ELR (cell line): Measurements from ENCODE around the gene ARHGEF6.

Experiments used
- DNase-seq: peaks from one replicate; pipeline ENCODE4 v3.0.0-alpha.2; 2015; ENCODE audit warnings: low read depth

Gene ARHGEF6

DNA sequence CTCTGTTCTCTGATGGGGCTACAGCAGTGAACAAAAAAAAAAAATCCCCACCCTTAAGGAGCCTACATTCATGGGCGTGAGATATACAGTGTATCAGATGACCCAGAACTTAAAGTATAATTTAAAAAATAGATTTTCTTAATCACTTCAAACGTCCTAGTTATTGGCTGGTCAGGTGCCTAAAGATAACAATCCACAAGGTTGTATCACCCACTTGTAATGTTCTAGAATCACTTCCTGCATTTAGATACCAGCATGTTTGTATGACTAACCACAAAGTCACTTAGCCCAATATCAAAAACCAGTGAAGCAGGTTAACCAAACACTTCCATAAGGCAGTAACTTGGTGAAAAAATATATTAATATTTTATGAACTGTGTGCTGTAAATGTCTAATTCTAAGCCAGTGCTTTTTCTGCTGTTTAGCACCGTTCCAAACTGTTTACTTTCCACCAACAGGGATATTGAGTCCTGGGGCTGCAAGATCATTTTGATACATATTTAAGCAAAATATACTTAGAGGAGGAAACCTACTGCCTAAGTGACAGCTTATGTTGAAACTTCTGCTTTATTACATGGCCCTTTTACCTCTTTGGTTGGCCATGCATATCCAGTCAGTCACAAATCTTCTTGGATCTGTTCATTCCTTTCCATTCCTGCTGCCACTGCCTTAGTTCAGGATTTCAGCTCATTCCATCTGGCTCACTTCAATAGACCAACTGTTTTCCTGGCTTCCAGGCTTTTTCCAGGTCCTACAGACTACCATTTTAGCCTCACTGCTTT is 89.5 kb downstream of the ARHGEF6 start:
- DNase-seq: peak; percentile 37

DNA sequence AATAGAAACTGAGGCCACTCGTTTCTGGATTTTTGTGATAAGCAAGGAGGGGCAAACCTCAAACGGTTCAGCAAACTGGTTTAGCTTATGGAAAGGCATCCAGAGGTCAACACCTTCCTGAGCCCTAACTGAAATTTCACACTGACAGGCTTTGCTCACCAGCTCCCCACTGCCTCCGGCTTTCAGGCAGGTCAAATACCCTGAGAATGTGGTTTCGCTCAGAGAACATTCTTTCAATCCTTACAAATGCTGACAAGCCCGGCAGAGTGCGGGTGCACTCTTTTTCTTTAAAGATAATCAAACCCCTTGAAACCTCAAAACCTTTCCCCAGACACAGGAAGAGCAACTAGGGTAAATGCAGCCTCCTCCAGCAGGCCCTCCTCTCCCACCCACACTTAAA is 91.3 kb downstream of the ARHGEF6 start:
- DNase-seq: no peak

- DNase-seq: no peak
Measured at GRCh38 chrX:136687457-136687856, 93.3 kb downstream of the ARHGEF6 start.

GRCh38 chrX:136684120-136684519 is 96.6 kb downstream of the ARHGEF6 start:
- DNase-seq: no peak

DNA sequence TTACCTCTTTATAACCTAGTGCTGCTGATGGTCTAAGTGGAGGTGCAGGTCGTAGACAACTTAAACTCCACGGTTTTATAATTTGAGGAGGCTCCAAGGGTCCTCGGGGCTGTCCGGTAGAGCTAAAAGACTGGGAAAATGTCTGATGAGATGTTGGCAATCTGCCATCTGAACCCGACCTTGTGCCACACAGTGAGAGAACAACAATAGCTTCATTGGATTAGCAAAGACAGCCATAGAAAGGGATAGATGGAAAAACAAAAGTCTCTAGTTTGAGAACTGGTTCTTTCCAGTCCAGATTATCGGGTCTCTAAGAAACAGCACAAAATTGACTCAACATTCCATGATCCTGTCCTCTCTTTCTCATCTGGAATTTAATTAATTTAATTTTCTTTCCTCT is 101.2 kb downstream of the ARHGEF6 start:
- DNase-seq: no peak

DNA sequence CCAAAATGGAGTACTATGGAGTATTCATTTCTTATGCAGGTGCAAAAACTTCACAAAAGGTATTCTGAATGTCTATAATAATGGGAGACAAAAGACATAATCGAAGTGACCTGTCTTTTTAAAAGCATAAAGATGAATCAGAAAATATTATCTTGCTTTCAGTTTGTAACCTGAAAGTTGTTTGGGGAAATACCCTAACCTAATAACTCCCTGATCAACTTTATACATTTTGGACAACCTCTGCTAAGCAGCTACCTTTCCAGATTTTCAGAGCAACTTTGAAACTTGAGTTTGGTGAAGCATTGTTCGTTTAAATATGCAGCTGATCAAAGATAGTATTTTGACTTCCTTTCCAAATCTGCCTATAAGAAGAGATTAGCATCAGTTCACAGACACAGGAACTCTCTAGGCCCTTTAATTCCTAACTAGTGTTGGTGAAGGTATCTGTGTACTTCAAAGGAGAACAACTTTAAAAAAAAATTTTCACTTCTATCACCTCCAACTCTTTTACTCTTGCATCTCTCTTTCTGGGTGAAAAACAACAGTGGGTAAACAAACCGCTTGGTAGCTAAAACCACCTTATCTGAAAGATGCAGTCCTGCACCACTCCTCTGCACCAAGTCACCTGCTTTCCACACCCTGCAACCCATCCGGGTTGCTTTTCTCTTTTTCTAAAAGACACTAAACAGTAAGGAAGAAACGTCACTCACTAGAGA is 106.3 kb downstream of the ARHGEF6 start:
- no peak for DNase-seq

GRCh38 chrX:136671006-136671610 is 109.6 kb downstream of the ARHGEF6 start:
- DNase-seq: no peak

DNA sequence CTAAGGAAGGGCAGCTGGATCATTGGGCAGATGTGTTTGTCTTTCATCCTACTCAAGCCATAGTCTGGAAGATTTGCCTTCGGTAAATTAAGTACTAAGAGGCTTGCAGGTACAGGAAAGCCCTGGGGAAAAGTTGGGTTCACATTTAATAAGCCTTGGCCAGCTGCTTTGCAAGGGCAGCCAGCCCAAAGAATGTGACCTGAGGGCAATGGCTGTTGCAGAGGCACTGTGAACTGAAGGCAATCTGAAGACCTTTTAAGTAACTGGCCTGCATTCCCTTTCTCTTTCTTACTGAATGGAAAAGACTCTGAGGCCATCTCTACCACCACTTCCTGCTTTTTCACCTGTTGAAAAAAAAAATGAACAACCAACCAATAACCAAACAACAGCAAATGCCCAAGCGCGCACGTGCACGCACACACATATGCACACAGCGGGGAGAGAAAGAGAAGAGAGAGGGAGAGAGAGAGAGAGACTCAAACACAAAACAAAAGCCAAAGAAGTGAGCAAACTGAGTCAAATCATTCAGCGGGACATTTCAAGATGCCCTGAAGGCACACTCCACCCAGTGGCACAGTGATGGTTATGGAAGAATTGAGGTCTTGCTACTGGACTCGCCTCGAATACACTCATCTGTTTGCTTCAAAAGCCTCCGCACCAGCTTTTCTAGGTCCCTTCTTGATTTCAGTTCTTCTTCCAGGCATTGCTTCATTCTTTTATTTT is 113.1 kb downstream of the ARHGEF6 start:
- DNase-seq: no peak

DNA sequence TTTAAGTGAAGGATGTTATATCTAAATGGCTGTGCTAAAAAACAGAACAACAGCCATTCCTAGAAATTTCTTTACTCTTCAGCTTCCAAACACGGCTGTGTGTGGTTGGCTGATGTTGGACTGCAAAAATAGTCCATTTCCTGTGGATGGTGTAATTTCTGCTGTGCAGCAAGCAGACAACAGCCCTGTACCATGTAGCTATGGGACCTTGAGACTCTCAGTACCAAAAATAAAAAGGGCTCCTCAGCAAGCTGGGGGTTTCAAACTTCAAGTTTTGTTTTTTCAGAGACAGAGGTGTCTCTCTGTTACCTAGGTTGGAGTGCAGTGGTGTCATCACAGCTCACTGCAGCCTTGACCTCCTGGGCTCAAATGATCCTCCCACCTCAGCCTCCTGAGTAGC is 114.6 kb downstream of the ARHGEF6 start:
- DNase-seq: no peak

- DNase-seq: no peak
Measured at GRCh38 chrX:136665258-136665900, 115.4 kb downstream of the ARHGEF6 start.

DNA sequence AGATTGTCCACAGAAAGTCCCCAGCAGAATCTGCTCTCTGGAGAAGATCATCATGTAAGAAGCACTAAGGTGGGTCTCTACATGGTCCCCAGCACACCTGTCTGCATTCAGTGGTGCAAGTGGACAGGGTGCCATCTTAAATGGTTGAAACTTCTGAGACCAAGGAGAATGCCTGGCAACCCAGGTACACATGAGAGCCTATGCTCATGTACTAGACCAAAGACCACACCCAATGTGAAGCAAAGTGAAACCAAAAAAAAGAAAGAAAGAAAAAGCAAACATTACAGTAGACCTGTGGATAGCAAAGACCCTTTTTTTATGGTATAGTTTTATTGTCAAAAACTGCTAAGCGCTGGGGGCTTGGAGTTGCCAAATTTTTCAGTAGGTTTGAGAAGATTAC is 117.8 kb downstream of the ARHGEF6 start:
- no peak for DNase-seq

DNA sequence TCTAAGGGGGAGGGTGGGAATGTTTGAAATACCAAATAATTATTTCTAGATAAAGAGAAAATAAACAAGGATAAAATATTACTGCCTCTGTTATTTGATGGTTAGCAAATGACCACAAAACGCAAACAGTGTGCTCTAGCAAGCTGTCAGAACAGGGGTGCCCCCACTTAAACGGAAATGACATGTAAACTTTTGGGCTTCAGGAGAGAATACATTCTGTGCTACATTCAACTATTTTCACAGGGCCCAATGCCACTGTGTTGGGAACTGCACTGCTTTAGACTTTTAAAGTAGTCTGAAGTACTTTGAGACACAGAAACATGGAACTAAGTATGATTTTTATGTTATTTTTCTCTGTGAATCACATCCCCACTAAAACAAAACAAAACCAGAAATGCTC is 118.6 kb downstream of the ARHGEF6 start:
- DNase-seq: no peak

DNA sequence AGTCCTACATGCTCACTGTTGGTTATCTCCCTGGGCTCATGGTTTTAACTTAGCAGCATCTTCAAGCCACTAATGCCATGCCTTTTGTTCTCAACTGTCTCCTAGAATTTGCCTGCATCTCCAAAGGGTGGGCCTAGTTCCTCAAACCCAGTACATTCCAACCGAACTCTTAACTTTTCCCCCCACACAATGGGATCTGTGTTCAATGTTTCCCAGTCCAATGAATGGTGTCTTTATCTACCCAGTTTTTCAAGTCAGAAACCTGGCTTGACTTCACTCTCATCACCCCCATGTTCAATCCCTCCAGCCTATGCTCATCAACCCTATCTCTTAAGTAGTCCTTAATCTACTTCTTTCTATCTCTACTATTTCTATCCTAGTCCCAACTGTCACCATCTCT is 119.8 kb downstream of the ARHGEF6 start:
- DNase-seq: no peak

GRCh38 chrX:136659174-136659573 is 121.6 kb downstream of the ARHGEF6 start:
- no peak for DNase-seq

DNA sequence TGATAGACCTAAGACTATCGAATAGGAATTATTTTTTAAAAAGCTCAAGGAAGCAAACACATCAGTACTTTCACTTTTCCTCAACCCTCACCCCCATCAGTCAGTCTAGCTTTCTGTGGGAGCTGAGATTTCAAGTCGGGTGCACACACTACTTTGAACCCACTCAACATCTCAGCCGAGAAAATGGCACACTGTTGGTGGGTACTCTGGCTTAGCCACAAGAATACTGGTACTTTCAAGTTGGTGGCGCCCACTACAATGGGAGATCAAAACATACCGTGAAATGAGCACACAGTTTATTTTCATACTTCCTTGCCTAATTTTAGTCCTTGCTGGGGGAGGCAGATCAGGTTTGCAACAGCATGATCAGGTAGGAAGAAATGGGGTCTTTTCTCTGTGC is 122.6 kb downstream of the ARHGEF6 start:
- no peak for DNase-seq

DNA sequence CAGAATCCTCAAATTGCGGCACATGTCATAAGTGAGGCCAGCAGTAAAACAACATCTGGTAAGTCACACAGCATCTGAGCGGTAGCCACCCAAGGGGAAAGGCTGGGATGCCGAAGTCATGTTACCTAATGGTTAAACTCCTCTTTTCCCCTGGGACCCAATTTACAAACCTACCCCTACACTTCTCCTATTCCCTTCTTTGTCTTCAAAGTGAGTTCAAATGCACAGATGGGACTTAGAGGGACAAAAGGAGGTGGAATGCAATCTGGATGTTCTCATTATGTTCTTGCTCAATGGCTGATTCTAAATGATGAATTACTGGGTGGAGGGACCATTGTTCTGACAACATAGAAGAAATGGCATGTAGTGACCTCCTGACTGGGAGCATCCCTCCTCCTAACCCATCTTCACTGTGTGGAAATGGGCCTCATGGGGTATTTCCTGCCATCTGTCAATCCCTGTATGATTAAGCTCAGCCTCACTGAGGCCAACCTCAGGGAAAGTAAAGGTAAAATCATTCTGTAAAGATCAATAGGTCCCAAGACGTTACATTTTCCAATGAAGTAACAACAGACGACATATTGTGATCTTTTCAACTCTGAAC is 124.3 kb downstream of the ARHGEF6 start:
- no peak for DNase-seq

DNA sequence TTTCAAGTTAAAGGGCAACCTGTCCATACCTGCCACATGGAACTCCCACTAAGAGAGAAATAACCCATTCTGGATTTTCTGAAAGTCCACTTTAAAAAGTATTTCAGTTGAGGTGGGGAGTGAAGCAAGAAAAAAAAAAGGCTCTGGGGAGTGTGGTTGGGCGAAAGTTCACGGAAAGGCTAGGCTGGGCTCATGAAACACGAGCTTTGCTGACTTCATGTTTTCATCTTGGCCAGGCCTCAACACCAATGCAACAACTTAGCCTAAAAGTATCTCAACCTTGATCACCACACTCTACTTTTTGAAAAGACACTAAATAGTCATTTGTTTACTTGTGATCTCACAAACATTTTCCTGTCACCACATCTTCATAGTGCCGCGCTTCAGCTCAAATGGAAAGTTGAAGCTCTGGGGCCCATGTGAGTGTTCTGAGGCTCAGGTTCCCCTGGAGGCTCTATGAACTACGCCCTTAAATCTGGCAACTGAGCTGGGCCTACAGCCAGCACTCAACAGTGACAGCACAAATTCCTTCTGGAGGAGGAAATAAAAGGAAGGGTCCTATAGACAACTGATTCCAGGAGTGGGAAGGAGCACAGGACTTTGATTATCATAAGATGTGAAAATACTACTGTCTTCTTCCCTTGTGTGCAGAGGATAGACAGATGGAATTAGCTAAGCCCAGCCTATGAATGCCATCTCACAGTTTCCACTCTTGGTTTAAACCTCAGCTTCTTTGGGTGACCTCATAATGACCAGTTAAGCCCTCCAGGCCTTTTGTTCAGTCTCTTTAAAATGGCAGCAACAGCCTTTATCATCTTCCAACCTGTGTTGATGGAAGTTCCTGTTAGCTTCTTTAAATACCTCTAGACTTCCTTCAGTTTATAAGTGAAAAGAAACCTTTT is 127.7 kb downstream of the ARHGEF6 start:
- peak; percentile 1 for DNase-seq

DNA sequence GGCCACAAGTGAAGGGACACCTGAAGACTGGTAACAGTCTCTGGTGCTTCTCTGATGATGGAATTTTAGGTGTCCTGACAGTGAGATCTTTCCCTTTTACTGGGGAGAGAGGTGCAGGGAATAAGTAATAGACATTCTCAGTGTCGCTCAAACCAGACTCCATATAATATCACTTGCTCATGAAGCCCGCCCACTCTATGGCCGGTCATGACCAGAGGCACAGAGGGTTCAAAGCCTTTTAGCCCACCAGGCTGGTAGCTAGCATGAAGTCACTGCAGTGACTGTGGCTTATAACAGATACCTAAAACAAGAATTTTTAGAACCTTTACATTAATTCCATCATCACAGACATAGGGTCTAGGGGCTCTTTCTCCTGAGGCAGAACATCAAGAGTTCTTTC is 129.9 kb downstream of the ARHGEF6 start:
- no peak for DNase-seq

- DNase-seq: no peak
Measured at GRCh38 chrX:136647677-136648360, 132.9 kb downstream of the ARHGEF6 start, which contains the start of gene CD40LG. Gene CD40LG (plus strand): TSS chrX:136648158. CDS start chrX:136648249, 91 bp downstream.
